GM18951 (cell line): ENCODE measurements around the gene LRMDA.

Experiments
- POLR2A ChIP-seq: IDR thresholded peaks from 4 replicates; pipeline ENCODE4 v1.6.1; 2011; ENCODE audit warnings: mild to moderate bottlenecking; ENCODE audit not compliant: insufficient read length, insufficient read depth; ENCODE audit errors: extremely low read depth
- in situ Hi-C: fragments of 300-500 bp; cut with MboI; formaldehyde crosslinking; loops from one replicate; pipeline ENCODE4 v1.12.0; 2022; ENCODE audit warnings: low sequenced_read_pairs, mixed read lengths, inconsistent platforms; ENCODE audit not compliant: unreplicated experiment

The LRMDA gene

DNA sequence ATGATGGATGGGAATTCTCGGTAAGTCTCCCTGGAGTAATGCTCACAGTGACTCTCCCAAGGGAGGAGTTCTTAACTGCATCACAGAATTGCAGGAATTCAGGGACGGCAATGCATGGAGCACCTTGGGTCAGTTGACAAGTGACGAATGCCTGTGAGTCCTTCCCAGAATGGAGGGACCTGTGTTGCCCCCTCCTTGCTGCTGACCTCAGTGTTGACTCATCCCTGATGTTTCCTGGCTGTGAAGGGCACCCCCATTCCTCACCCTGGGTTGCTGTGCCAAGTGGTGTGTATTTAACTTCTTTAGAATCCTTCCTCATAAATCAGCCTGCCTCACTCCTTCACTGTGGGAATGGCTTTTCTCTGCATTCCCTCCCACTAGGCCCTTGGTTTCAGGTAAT is 98.9 kb downstream of the LRMDA start:
- no peak for TF ChIP-seq POLR2A
- in situ Hi-C loops = no loop called here

DNA sequence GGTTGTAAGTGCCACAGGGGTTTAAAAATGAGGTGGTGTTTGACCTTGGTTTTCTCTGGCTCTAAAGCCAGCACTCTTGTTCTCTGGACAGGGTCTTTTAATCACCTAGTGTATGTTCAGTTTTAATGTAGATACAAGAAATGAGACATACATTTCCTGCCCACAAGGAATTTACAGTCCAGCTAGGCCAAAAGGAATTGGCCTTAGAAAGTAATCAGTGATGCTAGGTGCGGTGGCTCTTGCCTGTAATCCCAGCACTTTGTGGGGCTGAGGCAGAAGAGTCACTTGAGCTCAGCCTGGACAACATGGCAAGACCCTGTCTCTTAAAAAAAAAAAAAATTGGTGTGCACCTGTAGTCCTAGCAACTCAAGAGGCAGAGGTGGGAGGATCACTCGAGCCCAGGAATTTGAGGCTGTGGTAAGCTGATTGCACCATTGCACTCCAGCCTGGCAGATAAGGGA is 100.2 kb downstream of the LRMDA start:
- no peak for TF ChIP-seq POLR2A
- in situ Hi-C loops = no loop called here

DNA sequence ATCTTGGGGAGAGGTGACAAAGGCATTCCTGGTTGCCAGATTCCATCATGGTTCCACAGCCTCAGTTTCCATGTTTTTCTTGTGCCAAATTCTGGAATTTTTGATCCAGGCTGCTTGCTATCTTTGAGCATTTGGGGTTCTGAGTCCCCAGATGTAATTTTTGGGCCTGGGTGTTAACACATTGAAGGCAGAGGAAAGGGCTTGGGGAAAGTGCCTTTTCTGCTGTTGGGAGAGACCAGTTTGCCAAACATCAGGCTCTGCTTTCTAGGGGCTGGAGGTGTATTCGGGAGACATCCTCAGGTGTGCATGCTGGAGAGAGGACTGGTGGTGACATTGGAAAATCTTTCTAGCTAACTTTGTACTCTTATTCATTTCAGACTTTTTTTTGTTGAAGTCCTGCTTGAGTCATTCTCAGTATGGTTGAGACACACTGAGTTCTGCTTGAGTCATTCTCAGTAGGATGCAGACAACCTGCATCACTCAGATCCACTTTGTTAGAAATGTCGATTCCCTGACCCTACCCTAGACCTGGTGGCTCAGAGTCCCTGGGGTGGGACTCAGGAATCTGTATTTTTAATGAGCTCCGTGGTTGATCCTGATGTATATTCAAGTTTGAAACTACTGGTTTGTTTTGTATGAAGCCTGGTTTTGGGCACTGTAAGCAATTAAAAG is 101.0 kb downstream of the LRMDA start:
- no peak for TF ChIP-seq POLR2A
- in situ Hi-C loops = no loop called here

DNA sequence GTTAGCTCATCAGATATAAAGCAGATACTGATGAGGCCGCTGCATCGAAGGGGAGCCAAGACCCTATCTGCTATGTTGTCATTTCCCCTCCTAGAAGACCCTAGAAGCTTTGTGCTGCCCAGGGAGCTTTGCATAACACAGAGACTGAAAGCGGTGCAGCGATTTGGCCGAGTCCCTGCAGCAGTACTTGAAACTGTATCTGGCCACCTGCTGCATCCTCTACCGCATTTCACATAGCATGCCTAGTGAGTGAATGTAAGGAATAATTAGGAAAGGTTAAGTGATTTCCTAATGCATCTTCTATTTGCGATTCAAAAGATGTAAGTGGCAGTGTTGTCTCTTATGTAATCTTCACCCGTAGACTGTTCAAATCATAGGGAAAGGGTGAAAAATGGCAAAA is 106.7 kb downstream of the LRMDA start:
- no peak for TF ChIP-seq POLR2A
- in situ Hi-C loops = no loop called here

DNA sequence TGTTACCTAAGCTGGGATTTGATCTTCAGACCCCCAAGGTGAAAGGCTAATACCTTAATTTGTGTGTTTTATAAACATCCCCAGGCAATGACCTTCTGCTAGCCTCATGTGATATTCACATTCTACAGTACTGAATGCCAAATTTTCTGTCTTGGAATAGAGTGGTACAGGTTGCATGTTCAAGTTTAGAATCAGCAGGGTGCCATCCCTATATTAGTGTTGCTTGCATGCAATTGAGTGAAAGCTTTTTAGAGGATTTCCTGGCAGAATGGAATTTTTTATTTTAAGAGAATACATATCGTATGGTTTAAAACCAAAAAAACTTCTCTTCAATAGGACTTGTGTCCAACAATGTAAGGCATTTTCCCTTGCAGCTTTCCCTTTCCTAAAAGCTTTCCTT is 107.3 kb downstream of the LRMDA start:
- in situ Hi-C loops = no loop called here
- TF ChIP-seq POLR2A = no peak

DNA sequence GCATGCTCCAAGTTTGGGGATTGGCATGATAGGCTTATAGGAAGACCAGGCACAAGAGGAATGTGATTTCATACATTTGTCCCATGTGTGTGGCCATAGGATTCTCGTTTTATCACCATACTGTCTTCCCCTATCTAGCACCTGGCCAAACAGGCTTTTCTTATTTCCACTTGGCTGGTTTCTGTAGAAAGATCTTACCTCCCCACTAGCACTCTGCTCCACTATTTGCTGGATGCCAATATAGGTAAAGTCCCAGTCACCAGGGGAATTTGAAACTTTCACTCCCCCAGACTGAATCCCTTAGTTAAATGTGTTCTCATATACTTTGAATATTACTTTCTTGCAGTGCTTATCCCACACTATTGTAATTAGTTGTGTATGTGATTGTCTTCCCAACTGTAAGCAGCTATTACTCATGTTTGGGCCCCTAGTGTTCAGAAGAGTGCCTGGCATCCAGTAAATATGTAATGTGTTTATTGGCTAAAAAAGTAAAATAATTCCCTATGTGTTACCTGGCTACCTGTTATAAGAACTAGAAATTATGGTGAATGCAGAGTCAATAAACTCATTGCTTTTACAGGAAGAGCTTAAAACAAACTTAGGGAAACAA is 109.0 kb downstream of the LRMDA start:
- no peak for TF ChIP-seq POLR2A
- in situ Hi-C loops = no loop called here

DNA sequence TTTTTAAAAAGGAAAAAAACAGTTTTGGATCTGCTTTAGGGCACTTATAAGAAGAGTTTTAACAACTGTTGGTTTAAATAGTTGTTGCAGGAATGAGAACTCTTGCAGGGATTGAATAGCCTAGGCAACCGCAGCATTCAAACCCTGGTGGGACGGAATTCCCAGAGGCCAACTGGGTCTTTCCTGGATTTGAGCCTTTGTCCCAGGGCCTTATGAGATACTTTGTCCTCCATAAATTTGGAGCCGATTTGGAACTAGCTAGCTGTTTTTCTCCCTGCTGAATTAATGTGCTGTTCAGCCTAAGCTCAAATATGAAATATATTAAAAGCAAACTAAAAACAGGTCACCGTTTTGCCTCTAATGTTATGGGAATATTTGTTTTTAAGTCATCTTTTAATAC is 109.6 kb downstream of the LRMDA start:
- TF ChIP-seq POLR2A = no peak
- in situ Hi-C loops = no loop called here

DNA sequence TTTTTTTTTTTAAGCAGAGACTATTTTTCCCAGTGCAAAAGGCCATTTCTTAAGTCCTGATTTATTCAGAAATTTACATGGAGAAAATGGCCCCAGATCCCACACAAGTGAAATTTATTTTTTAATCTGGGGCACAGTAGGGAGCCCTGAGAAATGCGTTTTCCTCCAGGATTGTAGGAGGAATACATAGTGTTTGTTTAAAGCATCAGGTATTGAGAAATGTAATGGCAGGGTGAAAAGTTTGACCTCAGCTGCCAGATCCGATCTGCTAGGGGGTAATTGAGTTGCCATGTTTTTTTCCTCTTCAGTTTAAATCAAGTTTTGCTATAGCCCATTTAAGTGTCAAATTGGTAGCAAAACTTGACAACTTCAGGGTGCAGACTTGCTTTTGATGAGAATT is 110.0 kb downstream of the LRMDA start:
- no peak for TF ChIP-seq POLR2A
- in situ Hi-C loops = no loop called here

DNA sequence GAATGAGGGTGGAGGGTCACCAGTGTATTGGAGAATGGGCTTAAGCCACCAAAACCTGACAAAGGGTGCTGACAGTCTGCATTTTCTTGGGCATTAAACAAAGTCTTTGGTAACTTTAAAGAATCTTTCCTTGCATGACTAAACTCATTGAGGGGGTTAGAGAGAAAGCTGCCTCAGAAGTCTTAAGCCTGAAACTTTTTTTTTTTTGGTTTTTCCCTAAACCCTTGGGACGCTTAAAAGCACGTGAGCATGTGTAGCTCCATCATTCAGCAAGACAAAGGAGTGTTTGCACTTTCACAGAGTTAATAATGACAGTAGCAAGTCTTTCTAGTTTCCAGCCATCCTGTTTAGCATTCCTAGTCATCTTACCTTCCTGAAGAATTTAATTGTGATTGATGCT is 110.7 kb downstream of the LRMDA start:
- in situ Hi-C loops = no loop called here
- no peak for TF ChIP-seq POLR2A

DNA sequence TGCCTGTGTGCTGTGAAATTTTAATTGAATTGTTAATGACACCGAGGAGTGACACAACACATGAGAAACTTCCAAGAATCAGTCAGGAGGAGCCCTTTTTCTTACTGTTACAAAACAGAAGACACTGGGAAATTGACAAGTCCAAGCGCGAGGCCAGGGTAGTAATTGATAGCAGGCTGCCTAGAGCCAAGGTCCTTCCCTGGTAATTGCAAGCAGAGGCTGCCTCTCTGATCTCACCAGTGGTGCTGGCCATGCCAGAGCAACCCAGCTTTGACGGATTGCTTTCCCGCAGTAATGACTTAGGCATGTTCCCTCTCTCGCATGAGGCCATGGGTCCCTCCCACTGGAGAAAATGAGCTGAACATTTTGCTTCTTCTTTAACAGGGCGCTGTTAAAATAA is 111.5 kb downstream of the LRMDA start:
- TF ChIP-seq POLR2A = no peak
- in situ Hi-C loops = no loop called here

DNA sequence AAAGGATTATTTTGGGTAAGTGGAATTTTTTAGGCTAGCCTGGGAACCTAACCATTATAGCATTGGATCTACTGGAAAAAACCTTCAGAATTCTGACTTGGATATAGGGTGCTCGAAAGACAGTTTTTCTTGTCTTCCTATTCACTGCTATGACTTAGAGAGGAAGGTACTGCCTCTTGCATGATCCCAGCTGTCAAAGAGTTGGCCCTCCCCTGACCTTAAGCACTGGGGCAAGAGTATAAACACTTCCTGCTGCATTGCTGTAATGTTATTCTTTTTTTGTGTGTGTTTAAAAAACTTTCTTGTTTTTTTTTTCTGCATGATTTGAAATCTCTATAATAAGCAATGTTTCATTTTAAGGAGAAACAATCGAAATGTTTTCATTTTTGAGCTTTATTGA is 113.0 kb downstream of the LRMDA start:
- TF ChIP-seq POLR2A = no peak
- in situ Hi-C loops = no loop called here

DNA sequence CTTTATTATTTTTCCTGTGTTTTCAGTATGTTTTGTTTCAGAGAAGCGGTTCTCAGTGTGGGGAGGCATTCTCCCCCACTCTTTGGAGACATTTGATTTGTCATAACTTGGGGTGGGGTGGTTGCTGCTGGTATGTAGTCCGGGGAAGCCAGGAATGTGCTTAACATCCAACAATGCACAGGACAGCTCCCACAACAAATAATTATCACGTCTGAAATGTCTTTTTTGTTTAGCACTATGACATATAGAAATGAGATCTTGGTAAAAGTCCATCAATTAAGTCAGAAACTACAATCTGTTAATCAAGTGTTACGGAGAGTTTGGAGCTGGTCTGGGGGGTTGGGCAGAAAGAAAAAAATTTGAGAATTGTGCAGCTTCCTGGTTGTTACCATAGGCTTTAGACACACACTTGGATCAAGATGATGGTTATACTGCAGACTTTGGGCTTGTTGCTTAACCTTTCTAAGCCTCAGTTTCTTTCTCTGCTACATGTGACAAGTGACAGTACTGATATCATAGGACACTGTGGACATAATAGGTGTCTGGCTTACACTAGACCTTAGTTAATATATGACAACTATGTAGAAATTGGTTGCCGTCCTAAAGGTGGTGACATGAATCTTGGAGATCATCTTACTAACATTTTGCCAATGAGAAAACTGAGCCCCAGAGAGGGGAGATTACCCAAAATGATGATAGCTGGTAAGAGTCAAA is 113.7 kb downstream of the LRMDA start:
- TF ChIP-seq POLR2A = no peak
- in situ Hi-C loops = no loop called here

DNA sequence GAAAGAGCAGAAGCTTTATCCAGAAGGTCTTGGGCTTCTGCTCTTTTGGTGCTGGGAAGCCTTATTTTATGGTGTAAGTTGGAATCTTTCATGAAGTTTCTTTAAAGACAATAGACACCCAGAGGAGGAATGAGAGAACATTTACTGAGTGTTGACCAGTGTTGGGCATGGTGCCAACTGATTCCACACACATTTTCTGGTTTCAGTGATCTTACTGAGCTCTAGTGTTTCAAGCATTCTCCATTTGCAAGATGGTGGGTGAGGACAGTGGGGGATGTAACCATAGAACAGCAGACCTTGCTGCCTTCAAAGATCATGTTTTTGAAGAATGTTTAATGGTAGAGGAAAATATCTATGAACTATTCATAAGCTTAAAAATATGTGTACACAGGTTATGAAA is 114.6 kb downstream of the LRMDA start:
- no peak for TF ChIP-seq POLR2A
- in situ Hi-C loops = no loop called here
